Thyroid gland (tissue), 4 donors: ENCODE data around the gene KCNA4. TPM values are rescaled to one million over a fixed set of nuclear protein-coding genes. Genes with fewer than 3 reads are reported as not detected.
"Not testable (repeated sequence)": the region's sequence is repeated elsewhere in the genome, so short reads cannot be mapped to it uniquely, and the experiment has no call there.

ENCODE experiments used
- DNase-seq, 2 donors: peaks; one replicate each; pipeline ENCODE4 v3.0.0-alpha.2; 2019
- H3K27ac ChIP-seq, 3 donors: fragments of 200-600 bp; sonication (generic); 1 replicate in 2 of 3; 2 replicates in 1 of 3; pipeline ENCODE4 v1.5.1; 2016 to 2019; ENCODE audit warnings: mild to moderate bottlenecking in 1 of 3, moderate library complexity in 1 of 3
- H3K27me3 ChIP-seq: fragments of 200-600 bp; sonication (generic); one replicate; pipeline ENCODE4 v1.5.1; 2019
- H3K36me3 ChIP-seq, 2 donors: fragments of 200-600 bp; sonication (generic); one replicate each; pipeline ENCODE4 v1.5.1; 2016 to 2019
- H3K4me1 ChIP-seq, 2 donors: fragments of 200-600 bp; sonication (generic); one replicate each; pipeline ENCODE4 v1.5.1; 2017 to 2019
- H3K4me3 ChIP-seq, 3 donors: fragments of 200-600 bp; sonication (generic); replicated peaks in 1 of 3; 1 replicate in 2 of 3; 2 replicates in 1 of 3; pipeline ENCODE4 v1.5.1; 2016; ENCODE audit warnings: mild to moderate bottlenecking in 1 of 3
- H3K9me3 ChIP-seq: fragments of 200-600 bp; sonication (generic); one replicate; pipeline ENCODE4 v1.5.1; 2017
- CTCF ChIP-seq, 6 experiments: fragments of 200-600 bp in 3 of 6; fragments of 450-650 bp in 3 of 6; sonication (generic) in 3 of 6; IDR thresholded peaks; one replicate each; pipeline ENCODE4 v1.5.1; 2016 to 2019; ENCODE audit warnings: antibody characterized with exemption in 6 of 6, mild to moderate bottlenecking in 2 of 6, inconsistent platforms in 1 of 6, moderate library complexity in 1 of 6
- POLR2A ChIP-seq, 2 donors: fragments of 450-650 bp; IDR thresholded peaks; one replicate each; pipeline ENCODE4 v1.6.1; 2017; ENCODE audit warnings: antibody characterized with exemption in 2 of 2, mild to moderate bottlenecking in 2 of 2, moderate library complexity in 1 of 2
- WGBS, 2 donors: methylation state at CpG; one replicate each; pipeline ENCODE4 v1.1.5; 2017; 5-methylcytosine and 5-hydroxymethylcytosine counted together
- intact Hi-C: fragments of 100-400 bp; cut with DNase I; formaldehyde crosslinking; loops from one replicate; pipeline ENCODE4 v1.15.1; 2023
- total RNA-seq, 4 donors: library from RNA; depleted of rRNA; stranded (reverse); fragments of >200 nt; gene quantifications; one replicate each; pipeline ENCODE4 v1.2.3, GENCODE V29; 2016

Gene KCNA4
- total RNA-seq, 4 donors from 2014 or later: 0.20 TPM; not detected in 3

GRCh38 chr11:30045921-30046577, 29.2 kb upstream of the KCNA4 start:
- TF ChIP-seq CTCF (IDR thresholded peaks at IDR 0.05) (no peak), POLR2A (IDR thresholded peaks at IDR 0.05) (no peak)
- intact Hi-C loops: no loop called here
- H3K4me3 ChIP-seq: no peak overlapping the region
- DNase-seq: no peak
- H3K27ac ChIP-seq: no peak overlapping the region
- no peaks in the 10 kb centered on the region for H3K36me3 ChIP-seq
- no peaks in the 10 kb centered on the region for H3K9me3 ChIP-seq
- 55 to 61% methylated on average over 6 to 7 of the region's 7 CpGs for WGBS, 2 donors
- no peaks in the 10 kb centered on the region for H3K4me1 ChIP-seq
- H3K27me3 ChIP-seq: no peaks in the 10 kb centered on the region

GRCh38 chr11:30045144-30045543, 28.3 kb upstream of the KCNA4 start:
- H3K4me1 ChIP-seq: no peaks in the 10 kb centered on the region
- TF ChIP-seq CTCF (IDR thresholded peaks at IDR 0.05) (no peak), POLR2A (IDR thresholded peaks at IDR 0.05) (no peak)
- WGBS, 2 donors: 76 to 81% methylated on average over 6 of the region's 6 CpGs
- no peaks in the 10 kb centered on the region for H3K36me3 ChIP-seq
- intact Hi-C loops: no loop called here
- H3K27ac ChIP-seq: no peak overlapping the region
- no peaks in the 10 kb centered on the region for H3K27me3 ChIP-seq
- DNase-seq: no peak
- no peaks in the 10 kb centered on the region for H3K9me3 ChIP-seq
- H3K4me3 ChIP-seq: no peak overlapping the region

GRCh38 chr11:30041171-30041570, 24.3 kb upstream of the KCNA4 start:
- intact Hi-C loops: no loop called here

GRCh38 chr11:30034746-30035145, 17.9 kb upstream of the KCNA4 start:
- H3K27me3 ChIP-seq, intact Hi-C loops, H3K4me1 ChIP-seq, H3K4me3 ChIP-seq, H3K9me3 ChIP-seq, H3K36me3 ChIP-seq, H3K27ac ChIP-seq, DNase-seq: not testable (repeated sequence)
- 73 to 77% methylated on average over 4 of the region's 4 CpGs for WGBS, 2 donors

More at GRCh38 chr11:30041171-30041570, 24.3 kb upstream of the KCNA4 start:
- Histone ChIP-seq H3K9me3 (no peaks in the 10 kb centered on the region), H3K27ac (no peak overlapping the region), H3K4me3 (no peak overlapping the region), H3K27me3 (no peaks in the 10 kb centered on the region), H3K36me3 (no peaks in the 10 kb centered on the region), H3K4me1 (no peaks in the 10 kb centered on the region)
- DNase-seq: no peak
- TF ChIP-seq POLR2A (IDR thresholded peaks at IDR 0.05) (no peak), CTCF (IDR thresholded peaks at IDR 0.05) (no peak)
- WGBS, 2 donors: 92 to 96% methylated on average over 14 of the region's 14 CpGs

GRCh38 chr11:30034166-30034565, 17.3 kb upstream of the KCNA4 start:
- H3K36me3 ChIP-seq, H3K4me3 ChIP-seq, H3K9me3 ChIP-seq, intact Hi-C loops, DNase-seq, H3K27me3 ChIP-seq, H3K27ac ChIP-seq, H3K4me1 ChIP-seq: not testable (repeated sequence)

- Histone ChIP-seq H3K27ac (no peak overlapping the region), H3K4me3 (no peak overlapping the region), H3K9me3 (no peaks in the 10 kb centered on the region), H3K27me3 (no peaks in the 10 kb centered on the region), H3K36me3 (no peaks in the 10 kb centered on the region), H3K4me1 (no peaks in the 10 kb centered on the region)
- DNase-seq: no peak
- TF ChIP-seq POLR2A (IDR thresholded peaks at IDR 0.05): no peak
- TF ChIP-seq CTCF (IDR thresholded peaks at IDR 0.05): no peak
- intact Hi-C loops: no loop called here
- WGBS, 2 donors: 15 to 17% methylated on average over 6 of the region's 6 CpGs
These were observed 8.7 kb upstream of the KCNA4 start for GRCh38 chr11:30025396-30026139.
